Measurements from ENCODE around the gene CFAP161. TPM values are rescaled to one million over a fixed set of nuclear protein-coding genes. Genes with fewer than 3 reads are reported as not detected.

The CFAP161 gene
- total RNA-seq, 5 donors from 2014 or later (not counting 1 experiment from before 2014, with no cell fraction given), result 0.35 TPM; not detected in 4

- Histone ChIP-seq H3K36me3 (ENCODE audit: control insufficient read depth in 2 of 2, extremely low read depth in 1 of 2, insufficient read depth in 1 of 2, low read length in 1 of 2) (no peaks in the 10 kb centered on the region), H3K4me1 (ENCODE audit: control insufficient read depth in 1 of 2, extremely low read depth in 1 of 2, insufficient read depth in 2 of 2, low read length in 2 of 2) (peaks cover 4 to 7% of the 10 kb centered on the region in 2 experiments), H3K27ac (ENCODE audit: low read length) (no peak overlapping the region), H3K27me3 (replicated peaks in 1 of 2; ENCODE audit: control insufficient read depth in 2 of 2, extremely low read depth in 1 of 2, insufficient read depth in 2 of 2, low read length in 1 of 2) (peaks cover 0 to 9% of the 10 kb centered on the region in 2 experiments), H3K4me3 (ENCODE audit: control insufficient read depth in 1 of 2, extremely low read depth in 1 of 2, low read length in 1 of 2) (no peak overlapping the region), H3K9me3 (no peaks in the 10 kb centered on the region)
- no CpG with 5 or more reads among the region's 1 CpG for WGBS (ENCODE audit: insufficient coverage)
- Mint-ChIP-seq H3K36me3 (no peaks in the 10 kb centered on the region), H3K27me3 (peaks cover 19 to 27% of the 10 kb centered on the region in 2 donors), H3K9me3 (no peaks in the 10 kb centered on the region), H3K27ac (no peak overlapping the region), H3K4me3 (no peak overlapping the region), H3K4me1 (peaks cover 6 to 7% (median 7%) of the 10 kb centered on the region in 3 donors)
- ATAC-seq (replicated peaks in 1 of 4), result no peak
- ChIA-PET POLR2A (interaction anchor here in 1 of 2 donors (0.7 kb wide), 1 partner anchor 146 kb away, joined by 4 read pairs; no protein-coding TSS in a partner anchor), CTCF (interaction anchor here (0.9 to 1.1 kb wide), 2 partner anchors 162 to 297 kb away, joined by 3 to 4 read pairs; no protein-coding TSS in a partner anchor)
- DNase-seq, result no peak
Observed at GRCh38 chr15:81103857-81104256, 30.2 kb upstream of the CFAP161 start.

DNA sequence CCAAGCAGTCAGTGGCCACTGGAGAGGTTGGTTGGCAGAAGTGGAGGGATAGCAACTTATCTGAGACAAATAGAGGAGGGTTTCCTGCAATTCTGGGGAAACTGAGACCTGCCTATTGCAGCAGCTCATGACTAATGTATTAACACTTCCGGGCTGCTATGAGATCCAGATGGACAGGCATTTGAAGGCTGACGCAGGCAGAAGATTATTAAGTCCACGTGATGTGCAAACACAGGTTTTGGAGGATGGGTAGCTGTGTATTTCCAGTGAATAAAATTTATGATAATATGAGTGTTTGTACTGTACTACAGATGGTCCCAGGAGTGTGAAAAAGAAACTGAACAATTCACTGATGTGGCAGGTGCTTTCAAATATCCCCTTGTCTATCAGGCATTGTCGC is 28.5 kb upstream of the CFAP161 start:
- H3K9me3 Mint-ChIP-seq, result no peaks in the 10 kb centered on the region
- Histone ChIP-seq H3K4me3 (ENCODE audit: control insufficient read depth in 1 of 2, extremely low read depth in 1 of 2, low read length in 1 of 2) (no peak overlapping the region), H3K9me3 (no peaks in the 10 kb centered on the region), H3K27ac (ENCODE audit: low read length) (no peak overlapping the region), H3K36me3 (ENCODE audit: control insufficient read depth in 2 of 2, extremely low read depth in 1 of 2, insufficient read depth in 1 of 2, low read length in 1 of 2) (no peaks in the 10 kb centered on the region), H3K4me1 (ENCODE audit: control insufficient read depth in 1 of 2, extremely low read depth in 1 of 2, insufficient read depth in 2 of 2, low read length in 2 of 2) (no peaks in the 10 kb centered on the region), H3K27me3 (replicated peaks in 1 of 2; ENCODE audit: control insufficient read depth in 2 of 2, extremely low read depth in 1 of 2, insufficient read depth in 2 of 2, low read length in 1 of 2) (peaks cover 0 to 3% of the 10 kb centered on the region in 2 experiments)
- DNase-seq (no peak), ATAC-seq (replicated peaks in 1 of 4) (no peak)
- no peak overlapping the region for H3K27ac Mint-ChIP-seq
- H3K4me1 Mint-ChIP-seq, result no peaks in the 10 kb centered on the region
- ChIA-PET CTCF (interaction anchor here (0.5 to 1.3 kb wide), 3 partner anchors 140 to 160 kb away, joined by 3 to 10 read pairs (median 5); no protein-coding TSS in a partner anchor), POLR2A (no interaction called here)
- peaks cover 12 to 19% of the 10 kb centered on the region in 2 donors for H3K27me3 Mint-ChIP-seq
- no peaks in the 10 kb centered on the region for H3K36me3 Mint-ChIP-seq
- WGBS (ENCODE audit: insufficient coverage), result 86% methylated on average over 4 of the region's 4 CpGs
- no peak overlapping the region for H3K4me3 Mint-ChIP-seq

DNA sequence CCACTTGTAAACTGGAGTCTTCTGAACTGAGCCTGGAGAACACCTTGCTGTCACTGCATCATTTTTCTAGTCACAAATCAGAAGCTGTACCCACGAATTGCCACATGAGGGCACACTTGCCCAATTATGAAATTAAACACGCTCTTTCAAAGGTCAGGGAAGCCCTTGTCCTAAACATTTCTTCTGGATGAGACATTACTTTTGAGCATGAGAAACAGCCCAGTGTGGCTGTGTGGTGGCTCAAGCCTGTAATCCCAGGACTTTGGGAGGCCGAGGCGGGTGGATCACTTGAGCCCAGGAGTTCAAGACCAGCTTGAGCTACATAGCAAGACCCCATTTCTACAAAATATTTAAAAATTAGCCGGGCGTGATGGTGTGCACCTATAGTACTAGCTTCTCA is 27.5 kb upstream of the CFAP161 start:
- no peaks in the 10 kb centered on the region for H3K9me3 ChIP-seq
- peaks cover 0 to 8% of the 10 kb centered on the region in 2 experiments for H3K27me3 ChIP-seq (replicated peaks in 1 of 2; ENCODE audit: control insufficient read depth in 2 of 2, extremely low read depth in 1 of 2, insufficient read depth in 2 of 2, low read length in 1 of 2)
- no peaks in the 10 kb centered on the region for H3K4me1 ChIP-seq (ENCODE audit: control insufficient read depth in 1 of 2, extremely low read depth in 1 of 2, insufficient read depth in 2 of 2, low read length in 2 of 2)
- peak in 1 of 4 experiments; percentile 65 for ATAC-seq (replicated peaks in 1 of 4)
- ChIA-PET CTCF (interaction anchor here (0.6 to 3.9 kb wide), 4 partner anchors 18 to 160 kb away, joined by 3 to 37 read pairs (median 4); no protein-coding TSS in a partner anchor), POLR2A (no interaction called here)
- 0% methylated on average over 1 of the region's 6 CpGs for WGBS (ENCODE audit: insufficient coverage)
- Mint-ChIP-seq H3K36me3 (no peaks in the 10 kb centered on the region), H3K4me1 (no peaks in the 10 kb centered on the region), H3K27me3 (peaks cover 19 to 22% of the 10 kb centered on the region in 2 donors), H3K27ac (peak overlapping the region in 1 of 2 donors; percentile 16), H3K9me3 (no peaks in the 10 kb centered on the region), H3K4me3 (no peak overlapping the region)
- no peak overlapping the region for H3K27ac ChIP-seq (ENCODE audit: low read length)
- no peak overlapping the region for H3K4me3 ChIP-seq (ENCODE audit: control insufficient read depth in 1 of 2, extremely low read depth in 1 of 2, low read length in 1 of 2)
- H3K36me3 ChIP-seq (ENCODE audit: control insufficient read depth in 2 of 2, extremely low read depth in 1 of 2, insufficient read depth in 1 of 2, low read length in 1 of 2), result no peaks in the 10 kb centered on the region
- DNase-seq, result peak in 21 of 35 experiments; percentile 4 to 62 (median 21)

- Histone ChIP-seq H3K9me3 (no peaks in the 10 kb centered on the region), H3K27ac (ENCODE audit: low read length) (no peak overlapping the region), H3K4me1 (ENCODE audit: control insufficient read depth in 1 of 2, extremely low read depth in 1 of 2, insufficient read depth in 2 of 2, low read length in 2 of 2) (no peaks in the 10 kb centered on the region), H3K36me3 (ENCODE audit: control insufficient read depth in 2 of 2, extremely low read depth in 1 of 2, insufficient read depth in 1 of 2, low read length in 1 of 2) (no peaks in the 10 kb centered on the region), H3K4me3 (ENCODE audit: control insufficient read depth in 1 of 2, extremely low read depth in 1 of 2, low read length in 1 of 2) (no peak overlapping the region), H3K27me3 (replicated peaks in 1 of 2; ENCODE audit: control insufficient read depth in 2 of 2, extremely low read depth in 1 of 2, insufficient read depth in 2 of 2, low read length in 1 of 2) (peaks cover 0 to 8% of the 10 kb centered on the region in 2 experiments)
- 90% methylated on average over 2 of the region's 4 CpGs for WGBS (ENCODE audit: insufficient coverage)
- Mint-ChIP-seq H3K27me3 (peaks cover 18 to 22% of the 10 kb centered on the region in 2 donors), H3K4me3 (no peak overlapping the region), H3K27ac (no peak overlapping the region), H3K4me1 (no peaks in the 10 kb centered on the region), H3K9me3 (no peaks in the 10 kb centered on the region), H3K36me3 (no peaks in the 10 kb centered on the region)
- ATAC-seq (replicated peaks in 1 of 4) (no peak), DNase-seq (no peak)
- POLR2A ChIA-PET, result no interaction called here
- CTCF ChIA-PET, result interaction anchor here (0.6 to 3.9 kb wide), 4 partner anchors 128 to 158 kb away, joined by 3 to 37 read pairs (median 6); no protein-coding TSS in a partner anchor
Observed at GRCh38 chr15:81107889-81108288, 26.2 kb upstream of the CFAP161 start.

DNA sequence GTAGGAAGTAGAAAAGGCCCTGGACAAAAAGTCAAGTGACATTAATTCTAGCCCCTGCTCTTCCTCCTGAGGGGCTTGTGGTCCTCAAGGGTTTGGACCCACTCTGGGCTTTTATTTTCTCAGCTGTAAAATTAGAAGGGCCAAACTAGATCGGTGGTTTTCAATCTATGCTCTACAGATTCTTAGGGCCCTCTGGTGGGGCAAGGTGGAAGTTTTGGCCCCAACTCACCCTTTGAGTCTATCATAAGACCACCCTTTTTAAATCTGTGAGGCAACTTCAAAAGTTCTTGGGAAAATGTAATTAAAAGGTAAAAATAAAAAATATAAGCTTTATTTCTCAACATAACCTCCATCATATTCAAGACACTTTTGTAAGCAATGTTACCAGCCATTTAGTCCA is 25.6 kb upstream of the CFAP161 start:
- Mint-ChIP-seq H3K27me3 (peaks cover 18 to 24% of the 10 kb centered on the region in 2 donors), H3K36me3 (no peaks in the 10 kb centered on the region), H3K4me1 (no peaks in the 10 kb centered on the region), H3K27ac (no peak overlapping the region), H3K9me3 (no peaks in the 10 kb centered on the region), H3K4me3 (no peak overlapping the region)
- no peaks in the 10 kb centered on the region for H3K4me1 ChIP-seq (ENCODE audit: control insufficient read depth in 1 of 2, extremely low read depth in 1 of 2, insufficient read depth in 2 of 2, low read length in 2 of 2)
- H3K27ac ChIP-seq (ENCODE audit: low read length), result no peak overlapping the region
- H3K4me3 ChIP-seq (ENCODE audit: control insufficient read depth in 1 of 2, extremely low read depth in 1 of 2, low read length in 1 of 2), result no peak overlapping the region
- H3K36me3 ChIP-seq (ENCODE audit: control insufficient read depth in 2 of 2, extremely low read depth in 1 of 2, insufficient read depth in 1 of 2, low read length in 1 of 2), result no peaks in the 10 kb centered on the region
- ATAC-seq (replicated peaks in 1 of 4) (no peak), DNase-seq (peak in 5 of 35 experiments; percentile 1 to 26 (median 8))
- POLR2A ChIA-PET, result no interaction called here
- CTCF ChIA-PET, result interaction anchor here (0.6 to 3.9 kb wide), 6 partner anchors 32 to 434 kb away, joined by 3 to 37 read pairs (median 4); no protein-coding TSS in a partner anchor
- no CpG with 5 or more reads among the region's 1 CpG for WGBS (ENCODE audit: insufficient coverage)
- peaks cover 0 to 10% of the 10 kb centered on the region in 2 experiments for H3K27me3 ChIP-seq (replicated peaks in 1 of 2; ENCODE audit: control insufficient read depth in 2 of 2, extremely low read depth in 1 of 2, insufficient read depth in 2 of 2, low read length in 1 of 2)
- H3K9me3 ChIP-seq, result no peaks in the 10 kb centered on the region

DNA sequence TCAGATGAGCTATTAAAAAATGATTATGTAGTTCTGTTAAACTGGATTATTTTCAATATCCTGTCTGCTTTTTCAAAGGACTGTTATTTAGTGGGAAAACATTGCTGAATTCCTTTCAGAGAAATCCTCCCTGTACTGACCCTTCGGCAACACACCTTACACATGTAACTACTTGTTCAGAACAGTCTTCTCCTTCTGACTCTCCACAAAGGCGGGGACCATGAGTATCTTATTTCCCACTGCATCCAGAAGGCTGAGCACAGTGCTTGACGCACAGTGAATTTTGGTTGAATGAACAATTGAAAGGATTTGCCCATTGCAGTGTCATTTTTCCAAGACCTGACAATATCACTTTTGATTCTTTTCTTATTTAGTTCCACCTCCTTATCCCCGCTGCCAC is 23.1 kb upstream of the CFAP161 start:
- CTCF ChIA-PET, result interaction anchor here in 1 of 2 donors (0.5 to 1.7 kb wide), 3 partner anchors 155 to 289 kb away, joined by 3 to 6 read pairs (median 4); no protein-coding TSS in a partner anchor
- no peak overlapping the region for H3K27ac Mint-ChIP-seq
- no peaks in the 10 kb centered on the region for H3K36me3 Mint-ChIP-seq
- no peak overlapping the region for H3K4me3 Mint-ChIP-seq
- WGBS (ENCODE audit: insufficient coverage), result 82% methylated on average over 1 of the region's 4 CpGs
- Histone ChIP-seq H3K9me3 (no peaks in the 10 kb centered on the region), H3K4me1 (ENCODE audit: control insufficient read depth in 1 of 2, extremely low read depth in 1 of 2, insufficient read depth in 2 of 2, low read length in 2 of 2) (no peaks in the 10 kb centered on the region), H3K36me3 (ENCODE audit: control insufficient read depth in 2 of 2, extremely low read depth in 1 of 2, insufficient read depth in 1 of 2, low read length in 1 of 2) (no peaks in the 10 kb centered on the region), H3K4me3 (ENCODE audit: control insufficient read depth in 1 of 2, extremely low read depth in 1 of 2, low read length in 1 of 2) (no peak overlapping the region), H3K27ac (ENCODE audit: low read length) (no peak overlapping the region), H3K27me3 (replicated peaks in 1 of 2; ENCODE audit: control insufficient read depth in 2 of 2, extremely low read depth in 1 of 2, insufficient read depth in 2 of 2, low read length in 1 of 2) (peaks cover 0 to 13% of the 10 kb centered on the region in 2 experiments)
- peaks cover 23 to 32% of the 10 kb centered on the region in 2 donors for H3K27me3 Mint-ChIP-seq
- no peaks in the 10 kb centered on the region for H3K4me1 Mint-ChIP-seq
- ATAC-seq (replicated peaks in 1 of 4) (no peak), DNase-seq (no peak)
- POLR2A ChIA-PET, result interaction anchor here in 1 of 2 donors (0.6 kb wide), 1 partner anchor 10 kb away, joined by 5 read pairs; no protein-coding TSS in a partner anchor
- H3K9me3 Mint-ChIP-seq, result no peaks in the 10 kb centered on the region

All from T-cell (primary cell).